Retina (tissue), 1 donor: ENCODE measurements around the gene STYX.
"Not testable (repeated sequence)": the region's sequence is repeated elsewhere in the genome, so short reads cannot be mapped to it uniquely, and the experiment has no call there.

Experiments
- DNase-seq: peaks from one replicate; pipeline ENCODE4 v3.0.0-alpha.2; 2016

The STYX gene

DNA sequence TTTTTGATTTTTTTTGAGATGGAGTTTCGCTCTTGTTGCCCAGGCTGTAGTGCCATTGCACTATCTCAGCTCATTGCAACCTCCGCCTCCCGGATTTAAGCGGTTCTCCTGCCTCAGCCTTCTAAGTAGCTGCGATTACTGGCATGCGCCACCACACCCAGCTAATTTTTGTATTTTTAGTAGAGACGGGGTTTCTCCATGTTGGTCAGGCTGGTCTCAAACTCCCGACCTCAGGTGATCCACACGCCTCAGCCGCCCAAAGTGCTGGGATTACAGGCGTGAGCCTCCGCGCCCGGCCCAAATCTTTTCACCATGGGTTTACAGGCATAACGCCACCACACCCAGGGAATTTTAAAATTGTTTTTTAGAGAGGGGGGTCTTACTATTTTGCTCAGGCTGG is 931 bp upstream of the STYX start:
- not testable (repeated sequence) for DNase-seq

DNA sequence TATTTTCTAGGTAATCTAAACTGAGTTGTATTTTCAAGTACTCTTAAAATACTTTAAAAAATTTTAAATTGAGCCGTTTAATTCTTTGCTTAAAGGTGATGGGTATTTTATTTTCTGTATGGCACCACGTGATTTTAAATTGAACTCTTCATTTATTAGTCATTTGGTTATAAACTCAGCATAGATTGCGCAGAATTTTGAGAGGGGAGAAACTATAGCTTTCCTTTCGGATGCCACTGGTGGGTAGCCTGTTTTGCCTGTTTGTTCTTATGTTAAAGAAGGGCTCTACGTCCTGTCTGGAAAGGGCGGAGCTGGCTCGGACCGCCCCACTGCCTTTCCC is 411 bp upstream of the STYX start:
- no peak for DNase-seq

DNA sequence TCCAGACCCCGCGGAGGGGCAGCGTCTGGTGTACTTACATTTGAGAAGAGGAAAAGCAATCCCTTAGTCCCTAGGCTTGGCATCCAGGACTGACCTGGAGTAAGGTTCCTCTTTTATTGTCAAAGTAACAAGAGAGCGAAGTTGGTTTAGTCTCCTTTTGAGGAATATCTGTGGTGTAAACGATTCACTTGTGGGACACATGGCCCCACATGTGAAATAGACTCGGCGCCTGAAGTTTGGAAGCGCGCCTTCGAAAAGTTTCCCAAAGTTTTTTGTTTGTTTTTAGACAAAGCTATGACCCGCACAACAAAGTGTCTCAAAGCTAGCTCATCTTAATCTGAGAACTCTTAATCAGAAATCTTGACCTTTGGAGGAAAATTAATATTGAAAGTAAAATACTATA is 744 bp downstream of the STYX start:
- DNase-seq, result no peak

DNA sequence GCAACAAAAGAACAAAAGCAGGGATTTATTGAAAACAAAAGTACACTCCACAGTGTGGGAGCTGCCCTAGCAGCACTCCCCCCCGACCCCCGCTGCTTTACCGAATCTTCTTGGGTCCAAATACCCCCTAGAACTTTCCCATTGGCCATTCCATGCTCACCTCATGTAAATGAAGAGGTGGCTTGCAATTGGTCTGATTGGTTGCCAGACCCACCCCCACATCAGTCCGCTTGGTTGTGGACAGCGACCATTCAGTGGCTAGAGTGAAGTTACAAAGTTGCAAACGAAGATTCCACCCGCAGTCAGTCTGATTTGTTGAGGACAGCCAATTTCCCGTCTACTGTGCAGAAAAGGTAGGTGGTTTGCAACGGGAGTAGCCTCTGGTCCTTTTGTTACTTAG is 3.9 kb downstream of the STYX start:
- no peak for DNase-seq

DNA sequence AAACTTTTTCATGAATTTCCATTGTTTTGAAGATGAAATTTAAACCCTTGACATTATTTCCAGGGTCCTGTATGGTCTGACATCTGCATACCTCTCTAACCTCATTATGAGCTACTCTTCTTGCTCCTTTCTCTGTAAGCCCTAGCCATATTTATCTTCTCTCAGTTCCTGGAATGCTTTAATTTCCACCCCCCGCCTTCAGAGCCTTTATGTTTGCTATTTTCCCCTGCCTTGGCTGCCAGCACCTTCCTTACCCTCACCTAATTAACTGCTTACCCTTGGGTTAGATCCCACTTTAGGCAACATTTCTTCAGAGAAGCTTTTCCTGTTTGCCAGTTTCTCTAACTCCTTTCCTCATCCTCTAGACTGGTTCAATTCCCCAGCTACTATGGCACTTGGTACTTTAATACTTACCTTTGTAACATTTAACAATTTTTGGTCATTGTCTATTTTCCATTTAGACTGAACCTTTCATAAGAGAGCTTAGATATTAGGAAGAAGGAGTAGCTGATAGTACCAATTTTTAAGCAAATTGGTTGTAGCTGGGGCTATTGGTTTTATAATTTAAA is 6.0 kb downstream of the STYX start:
- no peak for DNase-seq

DNA sequence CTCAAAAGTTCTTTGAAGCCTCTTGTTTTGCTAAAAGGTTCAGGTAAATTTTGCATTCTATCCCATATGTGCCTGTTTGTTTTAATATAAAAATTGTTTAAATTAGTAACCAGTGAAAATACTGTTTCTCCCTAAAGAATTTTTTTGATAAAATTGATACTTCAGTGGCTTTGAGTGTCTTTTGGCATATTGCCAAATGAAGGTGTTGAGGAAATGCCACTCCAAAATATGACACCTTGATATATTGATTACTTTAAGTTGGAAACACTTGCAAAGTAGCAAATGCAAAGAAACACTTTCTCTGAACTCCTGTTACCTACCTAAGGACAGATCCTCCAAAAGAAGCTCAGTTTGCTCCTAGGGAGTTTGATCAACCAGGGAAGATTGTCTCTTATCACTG is 8.4 kb downstream of the STYX start:
- DNase-seq, result no peak

DNA sequence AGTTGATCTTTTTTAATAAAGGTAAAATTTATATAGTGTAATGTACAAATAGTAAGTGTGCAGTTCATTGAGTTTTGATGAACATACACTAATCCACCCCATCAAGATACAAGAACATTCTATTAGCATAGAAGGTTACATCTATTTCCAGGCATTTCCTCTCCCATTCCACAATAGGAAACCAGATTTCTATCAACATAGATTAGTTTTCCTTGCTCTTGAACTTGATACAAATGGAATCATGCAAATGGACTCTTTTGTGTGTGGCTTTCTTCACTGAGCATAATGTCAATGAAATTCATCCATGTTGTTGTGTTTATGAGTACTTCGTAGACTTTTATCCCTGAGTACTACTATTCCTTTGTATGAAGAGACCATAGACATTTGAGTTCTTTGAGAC is 10.8 kb downstream of the STYX start:
- no peak for DNase-seq

DNA sequence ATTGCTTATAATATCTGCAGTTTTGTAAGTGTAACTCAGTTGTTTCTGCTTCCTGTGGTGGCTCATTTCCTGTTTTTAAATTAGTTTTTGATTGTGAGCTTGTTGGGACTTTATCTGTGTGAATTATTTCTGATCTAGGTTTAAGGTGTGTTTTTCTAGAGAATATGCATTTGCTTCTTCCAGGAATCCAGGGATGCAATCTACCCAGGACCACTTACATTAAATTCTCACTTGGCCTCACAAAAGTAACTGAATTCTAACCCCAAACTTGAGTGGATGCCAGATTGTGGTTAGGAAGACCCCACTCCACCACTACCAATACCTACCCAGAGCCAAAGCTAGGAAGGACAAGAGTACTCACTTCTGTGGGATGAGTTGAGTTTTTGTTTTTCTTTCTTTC is 11.9 kb downstream of the STYX start:
- DNase-seq, result no peak

DNA sequence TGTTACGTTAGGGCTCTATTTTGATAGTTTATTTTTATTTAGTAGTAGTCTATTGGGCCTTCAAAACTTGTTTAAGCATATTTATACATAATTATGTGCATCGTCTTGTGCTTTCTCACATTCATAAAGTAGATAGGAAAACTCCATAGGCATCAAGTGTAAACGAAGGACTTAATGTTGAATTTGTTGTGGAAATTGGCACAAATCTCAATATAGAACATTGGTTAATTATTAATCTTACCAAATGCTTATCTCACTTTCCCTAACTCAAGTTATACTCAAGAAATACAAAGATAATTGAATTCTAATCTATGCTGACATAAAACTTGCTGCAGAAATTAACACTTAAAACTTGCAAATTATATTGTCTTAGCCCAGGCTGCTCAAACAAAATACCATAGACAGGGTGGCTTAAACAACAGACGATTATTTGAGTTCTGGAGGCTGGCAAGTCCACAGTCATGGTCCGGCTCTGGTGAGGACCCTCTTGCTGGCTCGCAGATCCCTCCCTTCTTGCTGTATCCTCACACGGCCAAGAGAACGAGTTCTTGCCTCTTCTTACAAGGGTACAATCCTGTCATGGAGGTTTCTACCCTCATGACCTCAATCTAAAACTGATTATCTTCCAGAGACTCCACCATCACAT is 18.8 kb downstream of the STYX start:
- DNase-seq, result no peak

DNA sequence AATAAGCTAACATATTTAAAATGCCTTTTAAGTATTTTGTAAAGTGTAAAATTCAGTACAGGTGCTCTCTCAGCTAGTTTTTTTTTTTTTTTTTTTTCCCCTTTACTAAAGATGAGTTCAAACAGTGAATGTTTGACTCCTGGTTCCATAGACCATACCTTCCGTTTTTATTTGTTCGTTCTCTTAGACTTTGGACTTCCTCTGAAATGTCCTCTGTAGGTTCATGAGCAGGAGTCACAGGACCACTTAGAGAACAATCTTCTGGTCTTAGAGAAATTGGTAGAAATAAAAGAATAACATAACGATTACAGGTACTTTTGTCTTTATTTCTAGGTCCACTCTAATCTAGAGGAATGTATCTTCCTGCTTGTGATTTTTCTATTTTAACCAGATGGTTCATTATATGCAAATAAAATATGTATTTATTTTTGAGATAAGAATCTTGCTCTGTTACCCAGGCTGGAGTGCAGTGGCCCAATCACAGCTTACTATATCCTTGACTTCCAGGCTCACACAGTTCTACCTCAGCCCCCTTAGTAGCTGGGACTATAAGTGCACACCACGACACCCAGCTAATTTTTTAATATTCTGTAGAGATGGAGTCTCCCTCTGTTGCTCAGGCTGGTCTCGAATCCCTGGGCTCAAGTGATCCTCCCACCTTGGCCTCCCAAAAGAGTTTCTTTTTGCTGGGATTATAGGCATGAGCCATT is 25.8 kb downstream of the STYX start:
- no peak for DNase-seq

DNA sequence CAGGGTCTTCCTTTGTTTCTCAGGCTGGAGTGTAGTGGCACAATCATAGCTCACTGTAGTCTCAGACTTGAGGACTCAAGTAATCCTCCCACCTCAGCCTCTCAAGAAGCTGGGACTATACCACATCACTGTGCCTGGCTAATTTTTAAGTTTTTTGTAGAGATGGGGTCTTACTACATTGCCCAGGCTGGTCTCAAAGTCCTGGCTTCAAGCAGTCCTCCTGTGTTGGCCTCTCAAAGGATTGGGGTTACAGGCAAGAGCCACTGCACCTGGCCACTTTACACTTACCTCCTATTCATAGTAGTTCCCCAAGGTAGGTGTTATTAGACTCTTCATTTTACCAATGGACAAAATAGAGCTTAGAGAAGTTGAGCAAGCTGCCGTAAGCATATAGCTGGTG is 29.2 kb downstream of the STYX start:
- DNase-seq, result no peak

DNA sequence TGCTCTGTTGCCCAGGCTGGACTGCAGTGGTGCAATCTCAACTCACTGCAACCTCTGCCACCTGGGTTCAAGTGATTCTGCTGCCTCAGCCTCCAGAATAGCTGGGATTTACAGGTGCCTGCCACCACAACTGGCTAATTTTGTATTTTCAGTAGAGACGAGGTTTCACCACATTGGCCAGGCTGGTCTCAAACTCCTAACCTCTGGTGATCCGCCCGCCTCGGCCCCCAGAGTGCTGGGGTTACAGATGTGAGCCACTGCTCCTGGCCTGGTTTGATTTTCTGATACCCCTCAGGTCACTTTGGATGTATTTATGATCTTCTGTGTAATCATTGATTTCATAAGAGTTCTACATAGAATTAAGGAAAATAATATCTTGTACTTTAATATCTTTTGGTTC is 33.0 kb downstream of the STYX start:
- DNase-seq, result not testable (repeated sequence)

DNA sequence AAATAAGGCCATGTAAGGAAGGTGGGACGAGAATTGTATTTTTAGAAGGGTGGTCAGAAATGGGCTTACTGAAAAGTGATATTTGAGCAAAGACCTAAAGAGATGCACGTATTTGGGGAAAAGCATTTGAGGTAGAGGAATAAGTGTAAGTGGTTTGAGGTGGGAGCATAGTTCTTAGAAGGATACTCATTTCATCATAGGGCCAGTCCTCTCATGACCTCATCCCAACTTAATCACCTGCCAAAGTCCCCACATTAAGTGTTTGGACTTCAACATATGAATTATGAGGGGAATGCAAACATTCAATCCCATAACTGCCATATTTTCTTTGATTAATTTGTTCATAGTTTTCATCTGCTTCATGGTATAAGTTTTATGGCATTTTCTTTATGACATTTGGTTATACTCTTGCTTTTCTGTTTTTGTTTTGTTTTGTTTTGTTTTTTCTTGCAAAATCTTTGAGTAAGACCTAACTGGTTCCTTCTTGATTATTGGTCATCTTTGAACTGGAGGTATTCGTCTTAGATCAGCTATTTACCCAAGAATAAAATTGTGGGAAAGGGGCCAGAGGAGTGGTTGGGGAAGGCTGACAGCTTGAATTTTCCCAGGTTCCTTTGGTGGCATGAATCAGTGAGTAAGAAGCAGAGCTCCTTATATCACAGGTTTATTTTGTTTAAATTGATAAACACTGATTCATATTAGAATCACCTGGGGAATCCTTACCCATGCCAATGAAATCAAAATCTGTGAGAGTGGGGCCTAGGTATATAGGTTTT is 37.3 kb downstream of the STYX start:
- no peak for DNase-seq

DNA sequence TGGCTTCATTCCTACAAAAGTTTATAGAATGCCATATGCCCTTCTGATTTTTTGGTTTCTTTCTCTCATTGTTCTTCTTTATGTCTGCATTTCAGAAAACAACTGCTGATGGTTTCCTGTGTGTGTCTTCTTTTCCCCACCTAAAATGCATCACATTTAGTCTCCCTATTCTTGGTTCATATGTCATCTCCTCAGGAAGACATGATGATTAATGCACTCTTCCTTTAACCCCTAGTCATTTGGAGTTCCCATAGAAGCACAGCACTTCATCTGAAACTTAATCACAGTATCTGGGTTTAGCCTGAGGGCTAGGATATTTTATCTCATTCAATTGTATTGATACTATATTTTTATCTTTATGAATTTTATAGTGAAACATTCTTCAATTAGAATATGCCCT is 39.9 kb downstream of the STYX start:
- no peak for DNase-seq

DNA sequence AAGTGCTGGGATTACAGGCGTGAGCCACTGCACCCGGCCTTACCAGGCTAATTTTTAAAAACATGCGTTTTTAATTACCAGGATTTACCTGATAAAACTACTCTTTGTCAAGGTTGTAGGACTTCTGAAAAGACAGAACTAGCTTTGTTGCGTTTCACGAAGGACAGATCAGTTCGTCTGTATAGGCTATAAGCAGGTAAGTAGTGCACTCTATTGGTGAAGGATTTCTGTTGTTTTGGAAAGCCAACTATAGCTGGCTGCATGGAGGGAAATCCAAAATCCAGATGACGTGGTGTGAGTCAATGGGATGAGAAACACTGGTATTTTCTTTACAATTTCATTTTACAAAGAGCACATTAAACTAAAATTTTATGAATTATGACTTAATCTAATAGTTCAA is 46.9 kb downstream of the STYX start:
- no peak for DNase-seq

DNA sequence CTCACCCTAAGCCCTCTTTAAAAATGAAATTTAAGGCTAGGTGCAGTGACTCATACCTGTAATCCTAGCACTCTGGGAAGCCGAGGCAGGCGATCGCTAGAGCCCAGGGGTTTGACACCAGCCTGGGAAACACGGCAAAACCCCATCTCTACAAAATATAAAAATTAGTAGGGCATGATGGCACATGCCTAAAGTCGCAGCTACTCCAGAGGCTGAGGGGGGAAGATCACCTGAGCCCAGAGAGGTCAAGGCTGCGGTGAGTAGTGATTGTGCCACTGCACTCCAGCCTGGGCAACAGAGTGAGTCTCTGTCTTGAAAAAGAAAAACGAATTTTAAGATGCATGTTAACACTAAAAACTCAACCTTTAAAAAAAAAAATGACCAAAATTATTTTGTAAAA is 48.7 kb downstream of the STYX start:
- no peak for DNase-seq

DNA sequence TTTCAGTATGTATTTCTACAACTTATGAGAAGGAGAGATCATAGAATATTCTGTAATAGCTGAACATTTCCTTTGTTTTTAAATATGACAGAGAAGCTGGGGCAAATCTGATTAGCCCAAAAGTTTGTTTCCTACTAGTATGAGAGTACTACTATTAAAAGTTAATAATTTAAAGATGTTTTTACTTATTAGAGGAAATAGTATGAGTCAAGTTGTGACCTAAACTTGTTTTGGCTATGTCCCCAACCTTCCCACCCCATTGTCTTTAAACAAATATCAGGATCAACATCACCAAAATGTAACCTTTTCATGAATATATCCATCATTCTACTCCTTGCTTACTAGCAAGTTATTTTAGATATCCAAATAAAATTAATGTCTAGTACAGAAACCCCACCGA is 50.9 kb downstream of the STYX start:
- no peak for DNase-seq

DNA sequence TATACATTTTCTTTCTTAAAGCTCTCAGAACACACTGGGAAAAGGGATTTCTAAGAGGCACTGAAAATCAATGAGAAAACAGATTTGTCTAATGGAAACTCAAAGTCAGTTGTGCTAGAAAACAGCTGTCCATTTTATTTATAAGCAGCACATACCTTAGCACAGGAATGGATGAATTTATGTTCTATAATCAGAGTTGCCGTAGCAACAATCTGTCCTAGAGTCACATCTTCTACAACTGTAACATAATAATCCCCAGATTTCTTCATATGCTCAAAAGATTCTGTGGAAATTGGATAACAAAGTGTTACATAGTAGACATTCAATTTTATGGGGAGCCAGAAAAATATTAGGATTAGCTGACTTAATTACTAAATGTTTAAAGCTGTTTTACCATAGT is 51.7 kb downstream of the STYX start:
- no peak for DNase-seq

DNA sequence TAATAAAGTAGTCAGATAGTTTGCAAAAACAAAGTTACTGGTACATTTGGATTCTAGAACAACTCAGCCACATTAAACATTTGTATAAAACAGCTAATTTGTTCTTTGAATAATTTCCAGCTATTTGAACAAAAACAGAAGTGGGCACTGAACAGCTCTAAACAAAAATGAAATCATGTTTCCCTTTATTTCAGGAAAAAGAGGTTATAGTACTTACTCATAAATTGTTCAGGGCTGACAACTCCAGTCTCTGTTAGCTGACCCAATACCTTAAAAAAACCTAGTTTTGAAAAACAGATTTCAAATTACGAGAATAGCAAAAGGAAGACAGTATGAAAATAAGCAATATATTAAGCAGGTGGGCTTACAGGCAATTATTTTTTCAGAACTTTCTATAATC is 53.2 kb downstream of the STYX start:
- DNase-seq, result no peak

DNA sequence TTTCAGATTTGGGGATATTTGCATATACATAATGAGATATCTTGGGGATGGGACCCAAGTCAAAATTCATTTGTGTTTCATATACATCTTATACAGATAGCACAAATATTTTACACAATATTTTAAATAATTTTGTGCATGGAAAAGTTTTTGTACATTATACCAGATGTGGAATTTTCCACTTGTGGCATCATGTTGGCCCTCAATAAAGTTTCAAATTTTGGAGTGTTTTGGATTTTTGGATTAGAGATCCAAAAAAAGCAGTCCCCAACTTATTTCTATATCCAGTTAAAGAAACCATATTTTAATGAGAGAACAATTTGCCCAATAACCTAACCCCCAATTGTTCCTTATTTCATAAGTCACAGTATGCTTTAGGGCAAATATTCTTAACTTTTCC is 56.9 kb downstream of the STYX start:
- no peak for DNase-seq

DNA sequence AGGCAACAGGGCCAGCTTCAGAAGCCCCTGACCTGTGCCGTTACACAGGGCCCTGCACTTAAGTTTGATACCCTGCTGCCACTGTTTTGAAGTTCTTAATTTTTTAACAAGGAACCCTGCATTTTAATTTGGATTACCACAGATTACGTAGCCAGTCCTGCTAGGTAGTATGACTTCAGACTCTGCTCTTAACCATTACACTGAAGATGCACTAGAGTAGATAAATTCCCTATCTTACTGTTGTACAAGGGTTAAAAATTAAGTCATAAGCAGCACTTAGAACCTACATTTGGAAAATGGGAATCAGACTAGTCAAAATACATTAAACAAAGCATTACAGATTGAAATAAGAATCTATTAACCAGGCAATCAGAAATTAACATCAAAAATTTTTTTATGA is 59.2 kb downstream of the STYX start:
- DNase-seq, result no peak

DNA sequence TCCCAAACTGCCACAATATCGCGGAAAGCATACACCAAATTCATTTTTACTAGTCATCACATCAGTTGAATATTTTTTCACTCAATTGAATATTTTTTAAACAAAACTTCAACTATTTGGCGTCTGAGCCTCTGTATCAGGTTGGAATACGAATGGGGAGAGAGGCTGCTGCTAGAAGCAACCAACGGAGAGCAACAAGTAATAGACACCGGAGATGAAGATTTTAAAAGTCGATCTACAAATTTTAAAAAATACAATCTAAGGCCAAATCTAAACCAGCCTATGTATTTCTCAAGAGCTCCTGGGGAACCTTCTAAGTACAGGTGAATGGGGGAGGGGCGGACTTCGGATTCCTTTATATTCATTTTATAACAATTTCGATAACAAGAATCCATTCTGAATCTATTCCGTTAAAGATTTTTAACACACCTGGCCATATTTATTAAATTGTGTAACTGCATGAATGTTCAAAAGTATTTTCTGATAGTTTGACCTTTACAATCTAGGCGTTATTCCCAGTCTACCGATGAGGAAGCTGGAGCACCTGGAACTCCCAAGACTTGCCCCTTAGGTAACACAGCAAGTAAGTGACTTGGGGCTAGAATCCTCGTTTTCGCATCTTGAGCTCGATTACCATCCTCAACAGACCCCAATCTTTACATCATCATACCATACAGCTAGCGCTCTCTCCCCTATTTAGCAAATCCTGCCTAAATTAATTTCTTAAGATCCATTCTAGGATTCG is 60.2 kb downstream of the STYX start:
- peak; percentile 7 for DNase-seq

DNA sequence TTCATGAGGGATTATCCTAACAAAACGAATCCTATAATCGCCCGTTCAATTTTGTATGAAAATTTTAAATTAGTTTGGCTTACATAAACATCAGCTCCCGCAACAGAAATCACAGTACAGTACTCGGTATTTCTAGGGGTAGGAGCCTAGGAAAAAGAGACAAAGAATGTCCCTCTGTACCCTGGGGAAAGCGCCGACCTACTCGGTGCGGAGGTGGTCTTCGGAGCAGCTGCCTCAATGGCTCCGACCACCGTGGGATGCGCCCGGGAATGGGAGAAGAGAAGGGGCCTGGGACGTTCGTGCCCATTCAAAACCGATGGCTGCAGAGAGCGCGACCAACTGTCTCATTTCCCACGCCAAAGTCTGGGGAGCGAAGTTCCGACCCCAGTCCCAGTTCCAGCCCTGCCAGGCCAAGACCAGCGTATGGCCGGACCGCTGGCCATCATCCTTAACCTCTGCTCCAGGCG is 60.8 kb downstream of the STYX start:
- no peak for DNase-seq
